Caco-2 (cell line): ENCODE measurements around the gene STXBP2. TPM values are rescaled to one million over a fixed set of nuclear protein-coding genes. Genes with fewer than 3 reads are reported as not detected.
A peak's percentile ranks its signal among the peaks of the same experiment; 100 is the strongest.
"Not testable (repeated sequence)": the region's sequence is repeated elsewhere in the genome, so short reads cannot be mapped to it uniquely, and the experiment has no call there.

Experiments
- BruUV-seq: library from RNA; stranded (reverse); fragments of 400-500 nt; replicated peaks from 2 replicates; lab custom pipeline; 2021; lab: Mats Ljungman, UMichigan
- CTCF ChIA-PET: fragments of 300-600 bp; sonication (Branson Sonifier 250); formaldehyde crosslinking; loops from one replicate; lab custom pipeline; 2022; ENCODE audit warnings: antibody characterized with exemption; lab: Charles Lee
- POLR2A ChIA-PET: fragments of 300-600 bp; sonication (Branson Sonifier 250); formaldehyde crosslinking; loops from one replicate; lab custom pipeline; 2022; ENCODE audit warnings: antibody characterized with exemption; lab: Charles Lee
- DNase-seq, 2 experiments: peaks; one replicate each; pipeline versions ENCODE4 v3.0.0 to v3.0.0-alpha.2; 2020 to 2022
- H3K27me3 ChIP-seq: replicated peaks from 2 replicates; pipeline ENCODE4 v1.6.0; 2011; ENCODE audit warnings: low read length; ENCODE audit not compliant: control insufficient read depth, insufficient read depth
- H3K36me3 ChIP-seq: 2 replicates; pipeline ENCODE4 v1.5.1; 2011; ENCODE audit warnings: low read length; ENCODE audit not compliant: control insufficient read depth, insufficient read depth
- H3K4me1 ChIP-seq: fragments of 250-450 bp; sonication (Bioruptor Pico); 2 replicates; pipeline ENCODE4 v1.5.1; 2020; ENCODE audit warnings: mild to moderate bottlenecking
- H3K4me3 ChIP-seq: 2 replicates; pipeline ENCODE4 v1.5.1; 2011; ENCODE audit warnings: low read depth, mild to moderate bottlenecking, control low read depth, low read length
- H3K9me3 ChIP-seq: fragments of 250-450 bp; sonication (Bioruptor Pico); 2 replicates; pipeline ENCODE4 v1.5.1; 2020; ENCODE audit warnings: mild to moderate bottlenecking, moderate library complexity
- H3K27ac Mint-ChIP-seq: one replicate; pipeline ENCODE4 v1.8.0; 2022; ENCODE audit warnings: mixed read lengths; ENCODE audit not compliant: unreplicated experiment
- H3K27me3 Mint-ChIP-seq: one replicate; pipeline ENCODE4 v1.8.0; 2022; ENCODE audit warnings: mixed read lengths; ENCODE audit not compliant: insufficient read depth, unreplicated experiment
- H3K36me3 Mint-ChIP-seq: one replicate; pipeline ENCODE4 v1.8.0; 2022; ENCODE audit warnings: mild to moderate bottlenecking, mixed read lengths; ENCODE audit not compliant: insufficient read depth, unreplicated experiment
- H3K4me1 Mint-ChIP-seq: one replicate; pipeline ENCODE4 v1.8.0; 2022; ENCODE audit warnings: low read depth, mixed read lengths; ENCODE audit not compliant: unreplicated experiment
- H3K4me3 Mint-ChIP-seq: one replicate; pipeline ENCODE4 v1.8.0; 2022; ENCODE audit warnings: mild to moderate bottlenecking, moderate library complexity, mixed read lengths; ENCODE audit not compliant: unreplicated experiment
- H3K9me3 Mint-ChIP-seq: one replicate; pipeline ENCODE4 v1.8.0; 2022; ENCODE audit warnings: mixed read lengths; ENCODE audit not compliant: unreplicated experiment
- intact Hi-C: fragments of 100-400 bp; cut with micrococcal nuclease; formaldehyde crosslinking; loops from one replicate; pipeline ENCODE4 v1.10.0; 2022; ENCODE audit not compliant: unreplicated experiment
- total RNA-seq: library from RNA; stranded (reverse); gene quantifications from 2 replicates; pipeline ENCODE4 v1.2.3, GENCODE V29; 2022
- TF ChIP-seq, protein P1 (sequence below), 2 experiments: fragments of 200-600 bp in 1 of 2; IDR thresholded peaks; 1 replicate in 1 of 2; 2 replicates in 1 of 2; pipeline versions ENCODE4 v1.5.1 to v1.8.0; 2011 to 2022; ENCODE audit warnings: antibody characterized with exemption in 1 of 2, control low read depth in 1 of 2, inconsistent platforms in 1 of 2, low read depth in 1 of 2, low read length in 1 of 2, mild to moderate bottlenecking in 1 of 2, moderate library complexity in 1 of 2; ENCODE audit not compliant: insufficient read depth in 1 of 2, severe bottlenecking in 1 of 2, unreplicated experiment in 1 of 2

Gene STXBP2
- total RNA-seq, 1 experiment from 2014 or later = 113 TPM

DNA sequence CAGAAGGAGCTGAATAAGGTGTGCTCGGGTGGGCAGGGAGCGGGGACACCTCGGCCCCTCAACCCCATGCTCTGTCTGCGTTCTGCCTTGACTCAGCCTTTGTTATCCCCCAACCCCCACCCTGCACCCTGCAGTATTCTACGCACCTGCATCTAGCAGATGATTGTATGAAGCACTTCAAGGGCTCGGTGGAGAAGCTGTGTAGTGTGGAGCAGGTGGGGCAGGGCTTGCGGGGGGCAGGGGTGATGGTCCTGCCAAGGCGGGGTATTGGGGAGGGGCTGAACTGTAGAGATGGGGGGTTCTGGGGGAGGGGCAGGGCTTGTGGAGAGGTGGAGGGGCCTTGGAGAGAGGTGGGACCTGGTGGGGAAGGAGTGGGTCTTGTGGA is 6.1 kb downstream of the STXBP2 start:
- Mint-ChIP-seq H3K4me1 (no peaks in the 10 kb centered on the region), H3K27ac (peak overlapping the region; percentile 57), H3K4me3 (no peak overlapping the region), H3K9me3 (peaks cover 9% of the 10 kb centered on the region), H3K36me3 (peaks cover 13% of the 10 kb centered on the region), H3K27me3 (no peaks in the 10 kb centered on the region)
- intact Hi-C loops = no loop called here
- H3K4me1 ChIP-seq = no peaks in the 10 kb centered on the region
- BruUV-seq = no TSS peak
- ChIA-PET POLR2A (no interaction called here), CTCF (no interaction called here)
- TF ChIP-seq, protein P1, sequence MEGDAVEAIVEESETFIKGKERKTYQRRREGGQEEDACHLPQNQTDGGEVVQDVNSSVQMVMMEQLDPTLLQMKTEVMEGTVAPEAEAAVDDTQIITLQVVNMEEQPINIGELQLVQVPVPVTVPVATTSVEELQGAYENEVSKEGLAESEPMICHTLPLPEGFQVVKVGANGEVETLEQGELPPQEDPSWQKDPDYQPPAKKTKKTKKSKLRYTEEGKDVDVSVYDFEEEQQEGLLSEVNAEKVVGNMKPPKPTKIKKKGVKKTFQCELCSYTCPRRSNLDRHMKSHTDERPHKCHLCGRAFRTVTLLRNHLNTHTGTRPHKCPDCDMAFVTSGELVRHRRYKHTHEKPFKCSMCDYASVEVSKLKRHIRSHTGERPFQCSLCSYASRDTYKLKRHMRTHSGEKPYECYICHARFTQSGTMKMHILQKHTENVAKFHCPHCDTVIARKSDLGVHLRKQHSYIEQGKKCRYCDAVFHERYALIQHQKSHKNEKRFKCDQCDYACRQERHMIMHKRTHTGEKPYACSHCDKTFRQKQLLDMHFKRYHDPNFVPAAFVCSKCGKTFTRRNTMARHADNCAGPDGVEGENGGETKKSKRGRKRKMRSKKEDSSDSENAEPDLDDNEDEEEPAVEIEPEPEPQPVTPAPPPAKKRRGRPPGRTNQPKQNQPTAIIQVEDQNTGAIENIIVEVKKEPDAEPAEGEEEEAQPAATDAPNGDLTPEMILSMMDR (IDR thresholded peaks at IDR 0.05; ENCODE audit: insufficient read depth in 1 of 2, low read depth in 1 of 2, low read length in 1 of 2, severe bottlenecking in 1 of 2, unreplicated experiment in 1 of 2) = no peak
- H3K4me3 ChIP-seq = no peak overlapping the region
- H3K9me3 ChIP-seq = no peaks in the 10 kb centered on the region
- no peak for DNase-seq
- peaks cover 2% of the 10 kb centered on the region for H3K36me3 ChIP-seq
- H3K27me3 ChIP-seq = no peaks in the 10 kb centered on the region

GRCh38 chr19:7643629-7644549 is 7.0 kb downstream of the STXBP2 start:
- H3K4me1 ChIP-seq, BruUV-seq, H3K4me3 Mint-ChIP-seq, H3K36me3 ChIP-seq, H3K9me3 Mint-ChIP-seq, H3K4me1 Mint-ChIP-seq, H3K4me3 ChIP-seq, H3K27me3 ChIP-seq, H3K9me3 ChIP-seq, intact Hi-C loops, H3K27me3 Mint-ChIP-seq: not testable (repeated sequence)
- peaks cover 13% of the 10 kb centered on the region for H3K36me3 Mint-ChIP-seq
- ChIA-PET POLR2A (interaction anchor here (0.7 kb wide), 1 partner anchor 10 kb away, joined by 9 read pairs; no protein-coding TSS in a partner anchor), CTCF (interaction anchor here (0.9 kb wide), 1 partner anchor 37 kb away, joined by 5 read pairs; the partner anchor contains the start of gene TRAPPC5)
- H3K27ac Mint-ChIP-seq = peak overlapping the region; percentile 57
- peak; percentile 28 to 71 for DNase-seq

DNA sequence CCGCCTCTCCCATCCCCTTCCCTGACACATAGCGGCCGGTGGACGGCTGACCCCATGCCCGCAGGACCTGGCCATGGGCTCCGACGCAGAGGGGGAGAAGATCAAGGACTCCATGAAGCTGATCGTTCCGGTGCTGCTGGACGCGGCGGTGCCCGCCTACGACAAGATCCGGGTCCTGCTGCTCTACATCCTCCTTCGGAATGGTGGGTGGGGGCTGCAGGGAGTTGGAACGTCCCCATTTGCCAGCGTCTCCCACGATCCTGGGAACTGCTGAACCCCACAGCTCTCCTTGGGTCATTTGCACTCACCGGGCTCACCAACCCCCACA is 7.6 kb downstream of the STXBP2 start:
- no peaks in the 10 kb centered on the region for H3K4me1 ChIP-seq
- no peaks in the 10 kb centered on the region for H3K4me1 Mint-ChIP-seq
- TF ChIP-seq, protein P1 (IDR thresholded peaks at IDR 0.05; ENCODE audit: insufficient read depth in 1 of 2, low read depth in 1 of 2, low read length in 1 of 2, severe bottlenecking in 1 of 2, unreplicated experiment in 1 of 2) = no peak
- no peak overlapping the region for H3K4me3 ChIP-seq
- no peaks in the 10 kb centered on the region for H3K27me3 ChIP-seq
- peaks cover 10% of the 10 kb centered on the region for H3K36me3 Mint-ChIP-seq
- H3K27me3 Mint-ChIP-seq = no peaks in the 10 kb centered on the region
- no TSS peak for BruUV-seq
- no peak overlapping the region for H3K27ac Mint-ChIP-seq
- POLR2A ChIA-PET = no interaction called here
- no peaks in the 10 kb centered on the region for H3K9me3 ChIP-seq
- peaks cover 2% of the 10 kb centered on the region for H3K36me3 ChIP-seq
- H3K4me3 Mint-ChIP-seq = no peak overlapping the region
- intact Hi-C loops = no loop called here
- DNase-seq = no peak
- H3K9me3 Mint-ChIP-seq = peaks cover 9% of the 10 kb centered on the region
- CTCF ChIA-PET = interaction anchor here (0.9 kb wide), 1 partner anchor 36 kb away, joined by 5 read pairs; the partner anchor contains the start of gene TRAPPC5
